Stimulated activated CD8-positive, alpha-beta memory T cell treated with anti-CD3 and anti-CD28 coated beads, Interleukin-15, amount 100 ng/mL, for 1 hour (primary cell): ENCODE data around the gene WDR91.

Experiments
- DNase-seq: peaks from one replicate; pipeline ENCODE4 v3.0.0-alpha.2; 2020; ENCODE audit warnings: low read depth

WDR91 gene

GRCh38 chr7:135197906-135198655 is 13.2 kb downstream of the WDR91 start:
- DNase-seq: no peak

- no peak for DNase-seq
Observed at GRCh38 chr7:135197343-135197742, 14.0 kb downstream of the WDR91 start.

- no peak for DNase-seq
Observed at GRCh38 chr7:135195968-135196629, 15.2 kb downstream of the WDR91 start.

GRCh38 chr7:135195156-135195555 is 16.2 kb downstream of the WDR91 start:
- DNase-seq: no peak

GRCh38 chr7:135194494-135195095 is 16.7 kb downstream of the WDR91 start:
- DNase-seq: no peak

- no peak for DNase-seq
Observed at GRCh38 chr7:135193615-135194081, 17.7 kb downstream of the WDR91 start.

- DNase-seq: no peak
Observed at GRCh38 chr7:135192914-135193536, 18.3 kb downstream of the WDR91 start.

GRCh38 chr7:135190703-135191102 is 20.6 kb downstream of the WDR91 start:
- no peak for DNase-seq

- no peak for DNase-seq
Observed at GRCh38 chr7:135189961-135190360, 21.4 kb downstream of the WDR91 start.

- no peak for DNase-seq
Observed at GRCh38 chr7:135189221-135189662, 22.1 kb downstream of the WDR91 start.

GRCh38 chr7:135188298-135188984 is 22.9 kb downstream of the WDR91 start:
- no peak for DNase-seq

- no peak for DNase-seq
Observed at GRCh38 chr7:135186841-135187253, 24.5 kb downstream of the WDR91 start.

GRCh38 chr7:135186261-135186540 is 25.1 kb downstream of the WDR91 start:
- DNase-seq: no peak

- DNase-seq: no peak
Observed at GRCh38 chr7:135185471-135186260, 25.7 kb downstream of the WDR91 start.

GRCh38 chr7:135184254-135184841 is 27.0 kb downstream of the WDR91 start:
- no peak for DNase-seq

- DNase-seq: no peak
Observed at GRCh38 chr7:135183478-135183877, 27.8 kb downstream of the WDR91 start.

GRCh38 chr7:135181929-135182678 is 29.2 kb downstream of the WDR91 start:
- no peak for DNase-seq

- DNase-seq: no peak
Observed at GRCh38 chr7:135181261-135181928, 29.9 kb downstream of the WDR91 start.

- no peak for DNase-seq
Observed at GRCh38 chr7:135180122-135180521, 31.2 kb downstream of the WDR91 start.
